B cell (primary cell): ENCODE results near the gene MRAS. TPM values are rescaled to one million over a fixed set of nuclear protein-coding genes. Genes with fewer than 3 reads are reported as not detected.

Experiments used
- ATAC-seq: fragments of 200-7000 bp; cut with Tn5 transposase; one replicate; pipeline ENCODE4 v1.10.0; 2021; ENCODE audit warnings: low read depth, mild to moderate bottlenecking, moderate number of reproducible peaks, moderate library complexity
- CTCF ChIA-PET: fragments of 350-600 bp; sonication (Branson Sonifier 250); formaldehyde crosslinking; loops from one replicate; lab custom pipeline; 2021; ENCODE audit warnings: antibody characterized with exemption, inconsistent platforms; lab: Charles Lee
- POLR2A ChIA-PET: fragments of 350-600 bp; sonication (Branson Sonifier 250); formaldehyde crosslinking; loops from one replicate; lab custom pipeline; 2021; ENCODE audit warnings: antibody characterized with exemption; lab: Charles Lee
- DNase-seq: peaks from one replicate; pipeline ENCODE4 v3.0.0; 2013
- H2AFZ ChIP-seq: 2 replicates; pipeline ENCODE4 v1.6.1; 2012; ENCODE audit warnings: mild to moderate bottlenecking, low read depth, low read length; ENCODE audit not compliant: insufficient read depth, poor library complexity, severe bottlenecking
- H3K27ac ChIP-seq, 2 donors: 1 replicate in 1 of 2; 2 replicates in 1 of 2; pipeline ENCODE4 v1.5.1; 2012 to 2013; ENCODE audit warnings: low read length in 2 of 2, mild to moderate bottlenecking in 2 of 2, moderate library complexity in 1 of 2
- H3K27me3 ChIP-seq, 4 experiments: fragments of 200-600 bp in 1 of 4; sonication (generic) in 1 of 4; replicated peaks in 1 of 4; 1 replicate in 2 of 4; 2 replicates in 2 of 4; pipeline versions ENCODE4 v1.6.1 to v1.7.0; 2013 to 2016; ENCODE audit warnings: low read length in 3 of 4, mild to moderate bottlenecking in 2 of 4, mixed read lengths in 1 of 4, moderate library complexity in 1 of 4; ENCODE audit not compliant: insufficient read depth in 4 of 4, control insufficient read depth in 3 of 4; ENCODE audit errors: control extremely low read depth in 1 of 4
- H3K36me3 ChIP-seq, 2 experiments: replicated peaks in 1 of 2; 1 replicate in 1 of 2; 2 replicates in 1 of 2; pipeline versions ENCODE4 v1.6.1 to v1.7.1; 2013; ENCODE audit warnings: low read length in 1 of 2; ENCODE audit not compliant: insufficient read depth in 2 of 2, control insufficient read depth in 1 of 2; ENCODE audit errors: control extremely low read depth in 1 of 2, extremely low read depth in 1 of 2
- H3K4me1 ChIP-seq, 2 donors: fragments of 200-600 bp in 1 of 2; sonication (generic) in 1 of 2; 1 replicate in 1 of 2; 2 replicates in 1 of 2; pipeline versions ENCODE4 v1.5.1 to v1.6.1; 2013 to 2017; ENCODE audit warnings: low read length in 2 of 2; ENCODE audit not compliant: control insufficient read depth in 2 of 2, insufficient read depth in 2 of 2
- H3K4me2 ChIP-seq: replicated peaks from 2 replicates; pipeline ENCODE3; 2012; ENCODE audit warnings: mild to moderate bottlenecking, low read depth, low read length; ENCODE audit not compliant: poor library complexity, severe bottlenecking
- H3K4me3 ChIP-seq, 5 experiments: fragments of 200-600 bp in 1 of 5; sonication (generic) in 1 of 5; 1 replicate in 3 of 5; 2 replicates in 2 of 5; pipeline versions ENCODE4 v1.5.1 to v1.7.0; 2011 to 2016; ENCODE audit warnings: low read length in 4 of 5, mild to moderate bottlenecking in 4 of 5, low read depth in 2 of 5, control low read depth in 1 of 5, moderate library complexity in 1 of 5; ENCODE audit not compliant: insufficient read depth in 1 of 5; ENCODE audit errors: control extremely low read depth in 1 of 5, extremely low read depth in 1 of 5
- H3K79me2 ChIP-seq: fragments of 200-600 bp; sonication (generic); one replicate; pipeline ENCODE4 v1.6.0; 2016; ENCODE audit warnings: low read length; ENCODE audit not compliant: control insufficient read depth, insufficient read depth
- H3K9ac ChIP-seq: fragments of 200-600 bp; sonication (generic); 2 replicates; pipeline ENCODE4 v1.6.1; 2017; ENCODE audit warnings: mild to moderate bottlenecking, low read length, moderate library complexity
- H3K9me3 ChIP-seq, 3 donors: one replicate each; pipeline versions ENCODE4 v1.6.1 to v1.7.1; 2013; ENCODE audit warnings: low read length in 2 of 3; ENCODE audit not compliant: control insufficient read depth in 2 of 3, insufficient read depth in 1 of 3; ENCODE audit errors: control extremely low read depth in 1 of 3
- H4K20me1 ChIP-seq: 2 replicates; pipeline ENCODE4 v1.6.0; 2012; ENCODE audit warnings: mild to moderate bottlenecking, low read length; ENCODE audit not compliant: insufficient read depth, control insufficient read depth, poor library complexity, severe bottlenecking
- H3K27ac Mint-ChIP-seq: one replicate; pipeline ENCODE4 v1.8.0; 2021; ENCODE audit warnings: mixed read lengths
- H3K27me3 Mint-ChIP-seq: one replicate; pipeline ENCODE4 v1.8.0; 2021; ENCODE audit warnings: mixed read lengths
- H3K4me1 Mint-ChIP-seq: one replicate; pipeline ENCODE4 v1.8.0; 2021; ENCODE audit warnings: mixed read lengths
- H3K4me3 Mint-ChIP-seq: one replicate; pipeline ENCODE4 v1.8.0; 2021; ENCODE audit warnings: mixed read lengths
- H3K9me3 Mint-ChIP-seq: one replicate; pipeline ENCODE4 v1.8.0; 2022; ENCODE audit warnings: mixed read lengths; ENCODE audit not compliant: insufficient read depth
- CTCF ChIP-seq: fragments of 200-600 bp; IDR thresholded peaks from one replicate; pipeline ENCODE4 v1.8.0; 2022; ENCODE audit warnings: antibody characterized with exemption, mild to moderate bottlenecking
- EZH2 ChIP-seq: IDR thresholded peaks from 2 replicates; pipeline ENCODE4 v1.6.1; 2012; ENCODE audit warnings: borderline replicate concordance, low read depth, mild to moderate bottlenecking, moderate library complexity, low read length; ENCODE audit not compliant: insufficient read depth, poor library complexity, severe bottlenecking
- WGBS: methylation state at CpG from one replicate; pipeline ENCODE4 v1.1.5; 2013; ENCODE audit warnings: missing lambda C conversion rate; ENCODE audit not compliant: insufficient coverage; 5-methylcytosine and 5-hydroxymethylcytosine counted together
- intact Hi-C: fragments of 100-400 bp; cut with micrococcal nuclease; formaldehyde crosslinking; loops from one replicate; pipeline ENCODE4 v1.10.0; 2022
- polyA plus RNA-seq: library from polyadenylated mRNA; depleted of rRNA; stranded (reverse); fragments of >200 nt; gene quantifications from 2 replicates; pipeline ENCODE4 v1.2.3, GENCODE V29; 2012
- total RNA-seq, 2 donors: library from RNA; stranded (reverse); fragments of 120-200 nt in 1 of 2; gene quantifications; 1 replicate in 1 of 2; 2 replicates in 1 of 2; pipeline versions ENCODE4 v1.2.3 to v1.2.4, GENCODE V29; 2013 to 2022

MRAS gene
- total and polyA plus RNA-seq, 2 donors (not counting 1 experiment from before 2014, with no cell fraction given): 0.03 to 0.22 TPM

GRCh38 chr3:138381950-138382715 lies 33.8 kb downstream of the MRAS start:
- TF ChIP-seq EZH2: no peak
- TF ChIP-seq CTCF: no peak
- Histone ChIP-seq H3K4me3 (no peak overlapping the region), H3K9ac (no peak overlapping the region), H4K20me1 (no peaks in the 10 kb centered on the region), H3K4me1 (no peaks in the 10 kb centered on the region), H3K79me2 (no peaks in the 10 kb centered on the region), H3K36me3 (no peaks in the 10 kb centered on the region), H3K4me2 (no peak overlapping the region), H2AFZ (no peak overlapping the region), H3K27ac (no peak overlapping the region), H3K9me3 (peaks cover 0 to 5% (median 0%) of the 10 kb centered on the region in 3 donors), H3K27me3 (peaks cover 0 to 35% (median 18%) of the 10 kb centered on the region in 4 experiments)
- intact Hi-C loops: no loop called here
- ChIA-PET CTCF (no interaction called here), POLR2A (no interaction called here)
- ATAC-seq (no peak), DNase-seq (no peak)
- Mint-ChIP-seq H3K27me3 (peaks cover 72% of the 10 kb centered on the region), H3K4me3 (no peak overlapping the region), H3K9me3 (no peaks in the 10 kb centered on the region), H3K27ac (no peak overlapping the region), H3K4me1 (no peaks in the 10 kb centered on the region)
- 100% methylated on average over 1 of the region's 3 CpGs for WGBS

GRCh38 chr3:138383715-138384465 lies 35.5 kb downstream of the MRAS start:
- Mint-ChIP-seq H3K9me3 (no peaks in the 10 kb centered on the region), H3K4me3 (no peak overlapping the region), H3K4me1 (no peaks in the 10 kb centered on the region), H3K27ac (no peak overlapping the region), H3K27me3 (peaks cover 67% of the 10 kb centered on the region)
- H3K9ac ChIP-seq: no peak overlapping the region
- H4K20me1 ChIP-seq: no peaks in the 10 kb centered on the region
- H3K4me3 ChIP-seq: no peak overlapping the region
- DNase-seq: no peak
- CTCF ChIA-PET: no interaction called here
- intact Hi-C loops: no loop called here
- 87% methylated on average over 10 of the region's 10 CpGs for WGBS
- peaks cover 0 to 5% (median 0%) of the 10 kb centered on the region in 3 donors for H3K9me3 ChIP-seq
- TF ChIP-seq CTCF (no peak), EZH2 (no peak)
- no peak for ATAC-seq
- H3K27me3 ChIP-seq: peaks cover 0 to 42% (median 17%) of the 10 kb centered on the region in 4 experiments
- H3K36me3 ChIP-seq: no peaks in the 10 kb centered on the region
- H3K27ac ChIP-seq: no peak overlapping the region
- POLR2A ChIA-PET: no interaction called here
- H3K79me2 ChIP-seq: no peaks in the 10 kb centered on the region
- no peak overlapping the region for H3K4me2 ChIP-seq
- no peaks in the 10 kb centered on the region for H3K4me1 ChIP-seq
- no peak overlapping the region for H2AFZ ChIP-seq
